ENCODE data around the gene DLG2. TPM values are rescaled to one million over a fixed set of nuclear protein-coding genes. Genes with fewer than 3 reads are reported as not detected.

DLG2 gene
- total RNA-seq, 1 experiment from 2014 or later = 2.7 TPM

- no peak overlapping the region for H3K27ac ChIP-seq (ENCODE audit: low read length)
- H3K9ac ChIP-seq (ENCODE audit: low read length) = no peak overlapping the region
- H4K20me1 ChIP-seq (ENCODE audit: insufficient read depth, low read depth, low read length) = no peaks in the 10 kb centered on the region
- no peaks in the 10 kb centered on the region for H3K9me2 ChIP-seq (replicated peaks; ENCODE audit: insufficient read depth, low read length)
- DNase-seq = no peak
- no peaks in the 10 kb centered on the region for H3K27me3 ChIP-seq (ENCODE audit: low read length)
- H3K79me2 ChIP-seq (ENCODE audit: low read length) = no peaks in the 10 kb centered on the region
- no peak overlapping the region for H3K4me2 ChIP-seq (ENCODE audit: low read depth, low read length, poor library complexity, severe bottlenecking)
- no peak overlapping the region for H2AFZ ChIP-seq (ENCODE audit: low read length)
- no peaks in the 10 kb centered on the region for H3K9me3 ChIP-seq (ENCODE audit: low read length)
- no peaks in the 10 kb centered on the region for H3K4me1 ChIP-seq (ENCODE audit: low read length)
- no peak overlapping the region for H3K4me3 ChIP-seq (ENCODE audit: low read length)
- no peaks in the 10 kb centered on the region for H3K36me3 ChIP-seq (ENCODE audit: insufficient read depth, low read length)
Observed at GRCh38 chr11:84465040-84465439, 1162.1 kb downstream of the DLG2 start.

- no peak overlapping the region for H3K9ac ChIP-seq (ENCODE audit: low read length)
- H3K27me3 ChIP-seq (ENCODE audit: low read length) = no peaks in the 10 kb centered on the region
- no peak overlapping the region for H3K4me3 ChIP-seq (ENCODE audit: low read length)
- no peaks in the 10 kb centered on the region for H3K9me3 ChIP-seq (ENCODE audit: low read length)
- no peak overlapping the region for H3K27ac ChIP-seq (ENCODE audit: low read length)
- H4K20me1 ChIP-seq (ENCODE audit: insufficient read depth, low read depth, low read length) = no peaks in the 10 kb centered on the region
- H3K4me2 ChIP-seq (ENCODE audit: low read depth, low read length, poor library complexity, severe bottlenecking) = no peak overlapping the region
- H3K9me2 ChIP-seq (replicated peaks; ENCODE audit: insufficient read depth, low read length) = no peaks in the 10 kb centered on the region
- H3K4me1 ChIP-seq (ENCODE audit: low read length) = no peaks in the 10 kb centered on the region
- H2AFZ ChIP-seq (ENCODE audit: low read length) = no peak overlapping the region
- no peaks in the 10 kb centered on the region for H3K79me2 ChIP-seq (ENCODE audit: low read length)
- no peak for DNase-seq
- H3K36me3 ChIP-seq (ENCODE audit: insufficient read depth, low read length) = no peaks in the 10 kb centered on the region
Observed at GRCh38 chr11:84455691-84456090, 1171.5 kb downstream of the DLG2 start.

- Histone ChIP-seq H3K9me2 (replicated peaks; ENCODE audit: insufficient read depth, low read length) (no peaks in the 10 kb centered on the region), H3K9me3 (ENCODE audit: low read length) (no peaks in the 10 kb centered on the region), H3K79me2 (ENCODE audit: low read length) (no peaks in the 10 kb centered on the region), H3K9ac (ENCODE audit: low read length) (no peak overlapping the region), H3K36me3 (ENCODE audit: insufficient read depth, low read length) (no peaks in the 10 kb centered on the region), H3K27me3 (ENCODE audit: low read length) (no peaks in the 10 kb centered on the region), H4K20me1 (ENCODE audit: insufficient read depth, low read depth, low read length) (no peaks in the 10 kb centered on the region), H2AFZ (ENCODE audit: low read length) (no peak overlapping the region), H3K4me1 (ENCODE audit: low read length) (no peaks in the 10 kb centered on the region), H3K27ac (ENCODE audit: low read length) (no peak overlapping the region), H3K4me2 (ENCODE audit: low read depth, low read length, poor library complexity, severe bottlenecking) (no peak overlapping the region), H3K4me3 (ENCODE audit: low read length) (no peak overlapping the region)
- DNase-seq = no peak
Observed at GRCh38 chr11:84452211-84452610, 1174.9 kb downstream of the DLG2 start.

GRCh38 chr11:84438565-84438964 lies 1188.6 kb downstream of the DLG2 start:
- no peaks in the 10 kb centered on the region for H3K27me3 ChIP-seq (ENCODE audit: low read length)
- H4K20me1 ChIP-seq (ENCODE audit: insufficient read depth, low read depth, low read length) = no peaks in the 10 kb centered on the region
- H3K4me2 ChIP-seq (ENCODE audit: low read depth, low read length, poor library complexity, severe bottlenecking) = no peak overlapping the region
- H3K27ac ChIP-seq (ENCODE audit: low read length) = no peak overlapping the region
- H3K4me3 ChIP-seq (ENCODE audit: low read length) = no peak overlapping the region
- no peaks in the 10 kb centered on the region for H3K9me3 ChIP-seq (ENCODE audit: low read length)
- no peak overlapping the region for H3K9ac ChIP-seq (ENCODE audit: low read length)
- H3K4me1 ChIP-seq (ENCODE audit: low read length) = no peaks in the 10 kb centered on the region
- H3K36me3 ChIP-seq (ENCODE audit: insufficient read depth, low read length) = no peaks in the 10 kb centered on the region
- no peaks in the 10 kb centered on the region for H3K9me2 ChIP-seq (replicated peaks; ENCODE audit: insufficient read depth, low read length)
- H3K79me2 ChIP-seq (ENCODE audit: low read length) = no peaks in the 10 kb centered on the region
- H2AFZ ChIP-seq (ENCODE audit: low read length) = no peak overlapping the region; the same call in 1 of the 2 replicates
- no peak for DNase-seq

GRCh38 chr11:84437071-84437980 lies 1189.8 kb downstream of the DLG2 start:
- no peaks in the 10 kb centered on the region for H3K36me3 ChIP-seq (ENCODE audit: insufficient read depth, low read length)
- no peaks in the 10 kb centered on the region for H4K20me1 ChIP-seq (ENCODE audit: insufficient read depth, low read depth, low read length)
- H2AFZ ChIP-seq (ENCODE audit: low read length) = no peak overlapping the region
- H3K4me2 ChIP-seq (ENCODE audit: low read depth, low read length, poor library complexity, severe bottlenecking) = no peak overlapping the region
- H3K4me1 ChIP-seq (ENCODE audit: low read length) = no peaks in the 10 kb centered on the region
- H3K79me2 ChIP-seq (ENCODE audit: low read length) = no peaks in the 10 kb centered on the region
- H3K27me3 ChIP-seq (ENCODE audit: low read length) = no peaks in the 10 kb centered on the region
- H3K9ac ChIP-seq (ENCODE audit: low read length) = no peak overlapping the region
- no peak overlapping the region for H3K27ac ChIP-seq (ENCODE audit: low read length)
- no peaks in the 10 kb centered on the region for H3K9me3 ChIP-seq (ENCODE audit: low read length)
- DNase-seq = no peak
- no peaks in the 10 kb centered on the region for H3K9me2 ChIP-seq (replicated peaks; ENCODE audit: insufficient read depth, low read length)
- no peak overlapping the region for H3K4me3 ChIP-seq (ENCODE audit: low read length)

GRCh38 chr11:84430661-84431060 lies 1196.5 kb downstream of the DLG2 start:
- H3K9me2 ChIP-seq (replicated peaks; ENCODE audit: insufficient read depth, low read length) = no peaks in the 10 kb centered on the region
- H3K79me2 ChIP-seq (ENCODE audit: low read length) = no peaks in the 10 kb centered on the region
- H3K4me2 ChIP-seq (ENCODE audit: low read depth, low read length, poor library complexity, severe bottlenecking) = no peak overlapping the region
- no peak overlapping the region for H3K4me3 ChIP-seq (ENCODE audit: low read length)
- no peak overlapping the region for H3K27ac ChIP-seq (ENCODE audit: low read length)
- no peaks in the 10 kb centered on the region for H3K4me1 ChIP-seq (ENCODE audit: low read length)
- DNase-seq = no peak
- H3K27me3 ChIP-seq (ENCODE audit: low read length) = 0 out of 2 replicates have a peak, but pooled peaks cover 2% of the 10 kb centered on the region
- no peaks in the 10 kb centered on the region for H4K20me1 ChIP-seq (ENCODE audit: insufficient read depth, low read depth, low read length)
- no peak overlapping the region for H2AFZ ChIP-seq (ENCODE audit: low read length)
- no peaks in the 10 kb centered on the region for H3K9me3 ChIP-seq (ENCODE audit: low read length)
- H3K36me3 ChIP-seq (ENCODE audit: insufficient read depth, low read length) = no peaks in the 10 kb centered on the region
- no peak overlapping the region for H3K9ac ChIP-seq (ENCODE audit: low read length)

GRCh38 chr11:84425673-84426072 lies 1201.5 kb downstream of the DLG2 start:
- H3K27ac ChIP-seq (ENCODE audit: low read length) = no peak overlapping the region
- H4K20me1 ChIP-seq (ENCODE audit: insufficient read depth, low read depth, low read length) = no peaks in the 10 kb centered on the region
- no peak overlapping the region for H2AFZ ChIP-seq (ENCODE audit: low read length)
- no peak overlapping the region for H3K4me3 ChIP-seq (ENCODE audit: low read length)
- H3K4me2 ChIP-seq (ENCODE audit: low read depth, low read length, poor library complexity, severe bottlenecking) = no peak overlapping the region
- H3K27me3 ChIP-seq (ENCODE audit: low read length) = no peaks in the 10 kb centered on the region
- no peaks in the 10 kb centered on the region for H3K9me2 ChIP-seq (replicated peaks; ENCODE audit: insufficient read depth, low read length)
- no peaks in the 10 kb centered on the region for H3K4me1 ChIP-seq (ENCODE audit: low read length)
- no peak overlapping the region for H3K9ac ChIP-seq (ENCODE audit: low read length)
- H3K9me3 ChIP-seq (ENCODE audit: low read length) = no peaks in the 10 kb centered on the region
- H3K36me3 ChIP-seq (ENCODE audit: insufficient read depth, low read length) = no peaks in the 10 kb centered on the region
- no peaks in the 10 kb centered on the region for H3K79me2 ChIP-seq (ENCODE audit: low read length)
- no peak for DNase-seq

GRCh38 chr11:84420271-84420670 lies 1206.9 kb downstream of the DLG2 start:
- H2AFZ ChIP-seq (ENCODE audit: low read length) = no peak overlapping the region
- no peak overlapping the region for H3K4me3 ChIP-seq (ENCODE audit: low read length)
- no peaks in the 10 kb centered on the region for H3K4me1 ChIP-seq (ENCODE audit: low read length)
- no peaks in the 10 kb centered on the region for H3K36me3 ChIP-seq (ENCODE audit: insufficient read depth, low read length)
- no peaks in the 10 kb centered on the region for H3K9me3 ChIP-seq (ENCODE audit: low read length)
- H4K20me1 ChIP-seq (ENCODE audit: insufficient read depth, low read depth, low read length) = no peaks in the 10 kb centered on the region
- no peaks in the 10 kb centered on the region for H3K79me2 ChIP-seq (ENCODE audit: low read length)
- H3K27ac ChIP-seq (ENCODE audit: low read length) = no peak overlapping the region
- H3K27me3 ChIP-seq (ENCODE audit: low read length) = no peaks in the 10 kb centered on the region; the same call in 1 of the 2 replicates
- no peak for DNase-seq
- H3K4me2 ChIP-seq (ENCODE audit: low read depth, low read length, poor library complexity, severe bottlenecking) = no peak overlapping the region
- no peaks in the 10 kb centered on the region for H3K9me2 ChIP-seq (replicated peaks; ENCODE audit: insufficient read depth, low read length)
- H3K9ac ChIP-seq (ENCODE audit: low read length) = no peak overlapping the region

All from Karpas-422 (cell line).